Prostate gland (tissue), 2 donors: ENCODE data around the gene BBS10.

ENCODE experiments used
- POLR2A ChIP-seq: fragments of 450-650 bp; IDR thresholded peaks from one replicate; pipeline ENCODE4 v1.6.1; 2016; ENCODE audit warnings: antibody characterized with exemption, mild to moderate bottlenecking
- POLR2AphosphoS5 ChIP-seq: sonication (generic); formaldehyde crosslinking; IDR thresholded peaks from one replicate; pipeline ENCODE4 v1.6.1; 2017; ENCODE audit warnings: antibody characterized with exemption
- TF ChIP-seq, protein P1 (sequence below), 4 experiments: fragments of 200-600 bp in 2 of 4; fragments of 450-650 bp in 2 of 4; sonication (generic) in 2 of 4; IDR thresholded peaks; 1 replicate in 3 of 4; 2 replicates in 1 of 4; pipeline ENCODE4 v1.5.1; 2016 to 2019; ENCODE audit warnings: antibody characterized with exemption in 4 of 4, mild to moderate bottlenecking in 2 of 4, moderate library complexity in 2 of 4

DNA sequence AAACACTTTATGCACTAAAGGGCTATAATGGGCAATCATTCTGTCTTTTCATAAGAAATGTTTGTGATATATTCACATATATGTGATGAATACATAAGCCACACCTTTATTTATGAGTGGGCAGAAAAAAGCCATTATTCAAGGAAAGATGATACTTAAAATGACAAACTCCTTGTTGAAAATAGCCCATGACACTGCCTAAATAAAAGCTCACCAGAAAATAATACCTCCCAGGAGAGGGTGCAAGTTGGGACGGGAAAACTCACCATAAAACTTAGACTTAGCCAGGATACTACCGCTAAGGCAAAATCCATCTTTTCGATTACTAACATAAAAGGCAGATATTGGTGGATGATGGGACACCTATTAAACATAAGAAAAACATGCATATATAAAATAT, 35.8 kb upstream of the BBS10 start:
- TF ChIP-seq, protein P1, sequence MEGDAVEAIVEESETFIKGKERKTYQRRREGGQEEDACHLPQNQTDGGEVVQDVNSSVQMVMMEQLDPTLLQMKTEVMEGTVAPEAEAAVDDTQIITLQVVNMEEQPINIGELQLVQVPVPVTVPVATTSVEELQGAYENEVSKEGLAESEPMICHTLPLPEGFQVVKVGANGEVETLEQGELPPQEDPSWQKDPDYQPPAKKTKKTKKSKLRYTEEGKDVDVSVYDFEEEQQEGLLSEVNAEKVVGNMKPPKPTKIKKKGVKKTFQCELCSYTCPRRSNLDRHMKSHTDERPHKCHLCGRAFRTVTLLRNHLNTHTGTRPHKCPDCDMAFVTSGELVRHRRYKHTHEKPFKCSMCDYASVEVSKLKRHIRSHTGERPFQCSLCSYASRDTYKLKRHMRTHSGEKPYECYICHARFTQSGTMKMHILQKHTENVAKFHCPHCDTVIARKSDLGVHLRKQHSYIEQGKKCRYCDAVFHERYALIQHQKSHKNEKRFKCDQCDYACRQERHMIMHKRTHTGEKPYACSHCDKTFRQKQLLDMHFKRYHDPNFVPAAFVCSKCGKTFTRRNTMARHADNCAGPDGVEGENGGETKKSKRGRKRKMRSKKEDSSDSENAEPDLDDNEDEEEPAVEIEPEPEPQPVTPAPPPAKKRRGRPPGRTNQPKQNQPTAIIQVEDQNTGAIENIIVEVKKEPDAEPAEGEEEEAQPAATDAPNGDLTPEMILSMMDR (IDR thresholded peaks at IDR 0.05), result no peak
- no peak for TF ChIP-seq POLR2AphosphoS5
- TF ChIP-seq POLR2A, result no peak
